GM23338 (cell line): ENCODE data around the gene ABHD18. TPM values are rescaled to one million over a fixed set of nuclear protein-coding genes. Genes with fewer than 3 reads are reported as not detected.

ENCODE experiments used
- ATAC-seq: fragments of 200-7000 bp; cut with Tn5 transposase; 3 replicates; pipeline ENCODE4 v1.9.1; 2020
- DNase-seq: peaks from one replicate; pipeline ENCODE4 v3.0.0-alpha.2; 2015; ENCODE audit warnings: low spot score
- H2AFZ ChIP-seq: fragments of 200-600 bp; sonication (generic); 2 replicates; pipeline ENCODE4 v1.8.0; 2016; ENCODE audit warnings: antibody characterized with exemption, mild to moderate bottlenecking, moderate library complexity
- H3F3A ChIP-seq: fragments of 200-600 bp; sonication (generic); replicated peaks from 2 replicates; pipeline ENCODE4 v1.8.0; 2017; ENCODE audit warnings: antibody characterized with exemption, mixed run types, low read depth
- H3K27ac ChIP-seq: fragments of 200-600 bp; sonication (generic); 2 replicates; pipeline ENCODE4 v1.6.1; 2016; ENCODE audit warnings: low read depth
- H3K27me3 ChIP-seq: fragments of 200-600 bp; sonication (generic); 2 replicates; pipeline ENCODE4 v1.8.0; 2016; ENCODE audit warnings: mild to moderate bottlenecking, mixed run types, moderate library complexity; ENCODE audit not compliant: insufficient read depth
- H3K36me3 ChIP-seq: fragments of 200-600 bp; sonication (generic); 2 replicates; pipeline ENCODE4 v1.8.0; 2016; ENCODE audit warnings: mild to moderate bottlenecking; ENCODE audit not compliant: insufficient read depth
- H3K4me1 ChIP-seq: fragments of 200-600 bp; sonication (generic); 2 replicates; pipeline ENCODE4 v1.8.0; 2016; ENCODE audit warnings: mild to moderate bottlenecking, moderate library complexity; ENCODE audit not compliant: insufficient read depth
- H3K4me2 ChIP-seq: fragments of 200-600 bp; sonication (generic); 2 replicates; pipeline ENCODE4 v1.7.1; 2017; ENCODE audit warnings: mixed run types
- H3K4me3 ChIP-seq: fragments of 200-600 bp; sonication (generic); 2 replicates; pipeline ENCODE4 v1.6.1; 2016; ENCODE audit warnings: mixed run types
- H3K79me2 ChIP-seq: fragments of 200-600 bp; sonication (generic); replicated peaks from 2 replicates; pipeline ENCODE4 v1.8.0; 2017; ENCODE audit warnings: mild to moderate bottlenecking; ENCODE audit not compliant: insufficient read depth
- H3K9me2 ChIP-seq: fragments of 200-600 bp; sonication (generic); 2 replicates; pipeline ENCODE4 v1.8.0; 2017; ENCODE audit not compliant: insufficient read depth
- H4K20me1 ChIP-seq: fragments of 200-600 bp; sonication (generic); replicated peaks from 2 replicates; pipeline ENCODE4 v1.8.0; 2017; ENCODE audit warnings: mild to moderate bottlenecking; ENCODE audit not compliant: insufficient read depth
- H3K27ac Mint-ChIP-seq: 2 replicates; pipeline ENCODE4 v1.8.0; 2020; ENCODE audit warnings: inconsistent platforms, mild to moderate bottlenecking, moderate library complexity, mixed read lengths
- H3K27me3 Mint-ChIP-seq: 3 replicates; pipeline ENCODE4 v1.8.0; 2022; ENCODE audit warnings: low read depth, mild to moderate bottlenecking, moderate library complexity, mixed read lengths, inconsistent platforms; ENCODE audit not compliant: insufficient read depth, poor library complexity
- H3K36me3 Mint-ChIP-seq: 3 replicates; pipeline ENCODE4 v1.8.0; 2021; ENCODE audit warnings: low read depth, mild to moderate bottlenecking, inconsistent platforms, moderate library complexity, mixed read lengths
- H3K4me1 Mint-ChIP-seq: 3 replicates; pipeline ENCODE4 v1.8.0; 2020; ENCODE audit warnings: mild to moderate bottlenecking, inconsistent platforms, mixed read lengths
- H3K4me3 Mint-ChIP-seq: 3 replicates; pipeline ENCODE4 v1.8.0; 2021; ENCODE audit warnings: moderate library complexity, mild to moderate bottlenecking, inconsistent platforms, mixed read lengths
- H3K9me3 Mint-ChIP-seq: 3 replicates; pipeline ENCODE4 v1.8.0; 2020; ENCODE audit warnings: moderate library complexity, mild to moderate bottlenecking, inconsistent platforms, mixed read lengths
- CREB1 ChIP-seq: fragments of 250-450 bp; sonication (Bioruptor Pico); IDR thresholded peaks from 2 replicates; pipeline ENCODE4 v1.5.0; 2020; ENCODE audit warnings: low read depth, mild to moderate bottlenecking, moderate library complexity
- CTCF ChIP-seq, 2 experiments: fragments of 200-600 bp in 1 of 2; sonication (generic) in 1 of 2; conservative IDR thresholded peaks; 2 replicates each; pipeline versions ENCODE4 v1.5.1 to v1.6.1; 2016 to 2017; ENCODE audit warnings: antibody characterized with exemption in 2 of 2, low read depth in 2 of 2, mild to moderate bottlenecking in 2 of 2, moderate library complexity in 1 of 2
- ETS1 ChIP-seq: IDR thresholded peaks from 2 replicates; pipeline ENCODE4 v1.6.1; 2016; ENCODE audit warnings: antibody characterized with exemption
- EZH2 ChIP-seq: fragments of 200-600 bp; sonication (generic); IDR thresholded peaks from one replicate; pipeline ENCODE4 v1.8.0; 2017; ENCODE audit warnings: antibody characterized with exemption, mild to moderate bottlenecking, low read depth; ENCODE audit not compliant: unreplicated experiment
- EZH2phosphoT487 ChIP-seq: fragments of 200-600 bp; sonication (generic); IDR thresholded peaks from one replicate; pipeline ENCODE4 v1.8.1; 2018; ENCODE audit warnings: antibody characterized with exemption; ENCODE audit not compliant: unreplicated experiment
- JUNB ChIP-seq: IDR thresholded peaks from one replicate; pipeline ENCODE4 v1.6.1; 2016; ENCODE audit warnings: antibody characterized with exemption; ENCODE audit not compliant: unreplicated experiment
- NANOG ChIP-seq: IDR thresholded peaks from 2 replicates; pipeline ENCODE4 v1.6.1; 2016; ENCODE audit warnings: antibody characterized with exemption, borderline replicate concordance
- POLR2AphosphoS5 ChIP-seq: IDR thresholded peaks from 2 replicates; pipeline ENCODE4 v1.6.1; 2016; ENCODE audit warnings: antibody characterized with exemption, low read depth
- REST ChIP-seq: IDR thresholded peaks from one replicate; pipeline ENCODE4 v1.6.1; 2018; ENCODE audit warnings: antibody characterized with exemption; ENCODE audit not compliant: unreplicated experiment
- STAT1 ChIP-seq: IDR thresholded peaks from one replicate; pipeline ENCODE4 v1.6.1; 2016; ENCODE audit warnings: antibody characterized with exemption; ENCODE audit not compliant: unreplicated experiment
- ZNF114 ChIP-seq: fragments of 250-450 bp; sonication (Bioruptor Pico); IDR thresholded peaks from 2 replicates; pipeline ENCODE4 v1.5.0; 2020; ENCODE audit warnings: mild to moderate bottlenecking, moderate library complexity
- ZNF331 ChIP-seq: fragments of 250-450 bp; sonication (Bioruptor Pico); IDR thresholded peaks from 2 replicates; pipeline ENCODE4 v1.5.0; 2020; ENCODE audit warnings: low read depth, mild to moderate bottlenecking, moderate library complexity
- ZNF462 ChIP-seq: fragments of 250-450 bp; sonication (Bioruptor Pico); IDR thresholded peaks from 2 replicates; pipeline ENCODE4 v1.5.0; 2020; ENCODE audit warnings: mild to moderate bottlenecking, moderate library complexity
- polyA plus RNA-seq: library from polyadenylated mRNA; unstranded; fragments of >200 nt; fragmentation: Nextera tagmentation; extraction: Ambion mirVana; gene quantifications from 2 replicates; pipeline ENCODE4 v1.2.1, GENCODE V29; 2016
- total RNA-seq: library from RNA; depleted of rRNA; stranded (reverse); fragments of >200 nt; shearing (Covaris generic); gene quantifications from 2 replicates; pipeline ENCODE4 v1.2.3, GENCODE V29; 2014

ABHD18 gene
- total and polyA plus RNA-seq, 2 experiments from 2014 or later = 7.2 to 18.6 TPM

GRCh38 chr4:127959794-127960193 lies 5.4 kb upstream of the ABHD18 start:
- Histone ChIP-seq H3K36me3 (no peaks in the 10 kb centered on the region), H3K27ac (no peak overlapping the region; the same call in 1 of the 2 replicates), H4K20me1 (peaks cover 6% of the 10 kb centered on the region; the same call in 1 of the 2 replicates), H3K4me2 (no peak overlapping the region), H3K4me1 (no peaks in the 10 kb centered on the region), H2AFZ (no peak overlapping the region), H3K27me3 (no peaks in the 10 kb centered on the region), H3K9me2 (no peaks in the 10 kb centered on the region), H3F3A (no peaks in the 10 kb centered on the region), H3K4me3 (no peak overlapping the region), H3K79me2 (peaks cover 46% of the 10 kb centered on the region)
- TF ChIP-seq NANOG (no peak), JUNB (no peak), ZNF462 (CRISPR knock-in tag) (no peak), ZNF331 (CRISPR knock-in tag) (no peak), POLR2AphosphoS5 (no peak), ETS1 (no peak), CREB1 (no peak), EZH2phosphoT487 (no peak), REST (no peak), STAT1 (no peak), EZH2 (no peak), ZNF114 (no peak), CTCF (conservative IDR thresholded peaks at IDR 0.05; ENCODE audit: low read depth in 2 of 2) (no peak)
- Mint-ChIP-seq H3K9me3 (no peaks in the 10 kb centered on the region), H3K27me3 (peaks cover 8% of the 10 kb centered on the region), H3K36me3 (peaks cover 13% of the 10 kb centered on the region), H3K4me1 (no peaks in the 10 kb centered on the region), H3K27ac (no peak overlapping the region), H3K4me3 (no peak overlapping the region)
- DNase-seq (no peak), ATAC-seq (no peak)
